Tibial nerve (tissue), 4 donors: ENCODE data around the gene LDHAL6B. TPM values are rescaled to one million over a fixed set of nuclear protein-coding genes. Genes with fewer than 3 reads are reported as not detected.

ENCODE experiments used
- DNase-seq, 2 donors: peaks; one replicate each; pipeline ENCODE4 v3.0.0-alpha.2; 2019; ENCODE audit warnings: low spot score in 2 of 2
- H3K27ac ChIP-seq, 4 donors: fragments of 200-600 bp; sonication (generic) in 3 of 4; one replicate each; pipeline ENCODE4 v1.5.1; 2017 to 2019; ENCODE audit warnings: mild to moderate bottlenecking in 1 of 4
- H3K27me3 ChIP-seq, 2 donors: fragments of 200-600 bp; sonication (generic) in 1 of 2; one replicate each; pipeline versions ENCODE4 v1.5.1 to v1.6.0; 2017 to 2019
- H3K36me3 ChIP-seq, 3 donors: fragments of 200-600 bp; sonication (generic); one replicate each; pipeline ENCODE4 v1.5.1; 2018 to 2019
- H3K4me1 ChIP-seq, 4 donors: fragments of 200-600 bp; sonication (generic) in 3 of 4; one replicate each; pipeline ENCODE4 v1.5.1; 2017 to 2019
- H3K4me3 ChIP-seq, 4 donors: fragments of 200-600 bp; sonication (generic) in 3 of 4; one replicate each; pipeline ENCODE4 v1.5.1; 2017 to 2019; ENCODE audit warnings: mild to moderate bottlenecking in 1 of 4, moderate library complexity in 1 of 4
- H3K9me3 ChIP-seq, 4 donors: fragments of 200-600 bp; sonication (generic) in 3 of 4; one replicate each; pipeline ENCODE4 v1.5.1; 2017 to 2019
- CTCF ChIP-seq, 5 experiments: fragments of 200-600 bp in 3 of 5; fragments of 450-650 bp in 2 of 5; sonication (generic) in 3 of 5; IDR thresholded peaks; one replicate each; pipeline ENCODE4 v1.5.1; 2016 to 2019; ENCODE audit warnings: antibody characterized with exemption in 5 of 5, mild to moderate bottlenecking in 3 of 5, moderate library complexity in 2 of 5
- EP300 ChIP-seq, 2 donors: sonication (generic); formaldehyde crosslinking; IDR thresholded peaks; one replicate each; pipeline ENCODE4 v1.6.1; 2017; ENCODE audit warnings: antibody characterized with exemption in 2 of 2, mild to moderate bottlenecking in 1 of 2
- POLR2A ChIP-seq, 2 donors: fragments of 450-650 bp; IDR thresholded peaks; one replicate each; pipeline ENCODE4 v1.6.1; 2017; ENCODE audit warnings: antibody characterized with exemption in 2 of 2, mild to moderate bottlenecking in 2 of 2, moderate library complexity in 2 of 2
- WGBS, 2 donors: methylation state at CpG; one replicate each; pipeline ENCODE4 v1.1.5; 2018; 5-methylcytosine and 5-hydroxymethylcytosine counted together
- total RNA-seq, 4 donors: library from RNA; depleted of rRNA; stranded (reverse); fragments of >200 nt; gene quantifications; one replicate each; pipeline ENCODE4 v1.1.0, GENCODE V29; 2016

The LDHAL6B gene
- total RNA-seq, 4 donors from 2014 or later, result not detected

DNA sequence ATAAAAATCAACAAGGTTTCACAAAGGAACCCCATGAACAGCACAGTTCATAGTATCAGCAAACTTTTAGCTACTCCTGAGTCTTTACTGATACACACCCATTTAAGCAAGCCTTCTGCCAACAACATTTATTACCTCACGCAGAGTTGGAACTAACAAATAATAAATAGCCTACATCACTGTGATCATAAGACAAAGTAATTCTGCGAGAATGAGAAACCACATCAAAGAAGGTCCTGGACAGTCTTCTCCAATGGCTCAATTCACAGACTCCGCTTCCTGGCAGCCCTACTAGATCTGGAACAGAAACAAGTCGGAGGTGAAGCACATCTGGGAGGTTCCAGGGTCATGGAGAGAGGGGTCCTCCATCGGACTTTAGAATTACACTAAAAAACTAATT lies 37.0 kb downstream of the LDHAL6B start:
- no peak overlapping the region for H3K27ac ChIP-seq
- H3K9me3 ChIP-seq, result no peaks in the 10 kb centered on the region
- WGBS, 2 donors, result 82 to 84% methylated on average over 5 of the region's 5 CpGs
- H3K4me3 ChIP-seq, result no peak overlapping the region
- H3K27me3 ChIP-seq, result no peaks in the 10 kb centered on the region
- DNase-seq, result no peak
- H3K4me1 ChIP-seq, result peaks cover 0 to 17% (median 2%) of the 10 kb centered on the region in 4 donors
- TF ChIP-seq EP300 (IDR thresholded peaks at IDR 0.05) (no peak), CTCF (IDR thresholded peaks at IDR 0.05) (no peak), POLR2A (IDR thresholded peaks at IDR 0.05) (no peak)
- H3K36me3 ChIP-seq, result peaks cover 0 to 12% (median 7%) of the 10 kb centered on the region in 3 donors

DNA sequence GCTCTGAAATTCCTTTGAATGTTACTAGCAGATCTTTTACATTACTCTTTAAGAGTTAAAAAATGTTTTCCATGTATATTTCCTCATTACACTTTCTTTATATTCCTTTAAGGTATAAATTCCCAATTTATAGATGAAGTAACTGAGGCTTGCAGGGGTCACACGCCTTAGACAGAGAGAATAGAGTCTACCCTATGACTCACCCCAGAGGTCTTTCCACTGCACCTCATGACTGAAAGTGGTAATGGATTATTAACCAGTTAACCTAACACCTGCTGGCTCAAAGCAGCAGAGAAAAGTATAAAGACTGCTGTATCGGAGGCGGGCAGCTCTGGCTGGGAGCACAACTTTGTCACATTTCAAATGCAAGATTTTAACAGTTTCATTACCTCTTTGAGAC lies 37.7 kb downstream of the LDHAL6B start:
- no peak for TF ChIP-seq EP300 (IDR thresholded peaks at IDR 0.05)
- TF ChIP-seq POLR2A (IDR thresholded peaks at IDR 0.05), result no peak
- TF ChIP-seq CTCF (IDR thresholded peaks at IDR 0.05), result no peak
- Histone ChIP-seq H3K36me3 (peaks cover 0 to 12% (median 7%) of the 10 kb centered on the region in 3 donors), H3K27ac (no peak overlapping the region), H3K4me3 (no peak overlapping the region), H3K9me3 (no peaks in the 10 kb centered on the region), H3K27me3 (no peaks in the 10 kb centered on the region), H3K4me1 (peaks cover 0 to 16% (median 2%) of the 10 kb centered on the region in 4 donors)
- DNase-seq, result no peak
- 78% methylated on average over 3 of the region's 3 CpGs for WGBS, 2 donors

- DNase-seq, result no peak
- TF ChIP-seq POLR2A (IDR thresholded peaks at IDR 0.05), result no peak
- TF ChIP-seq CTCF (IDR thresholded peaks at IDR 0.05), result no peak
- TF ChIP-seq EP300 (IDR thresholded peaks at IDR 0.05), result no peak
- Histone ChIP-seq H3K9me3 (no peaks in the 10 kb centered on the region), H3K4me1 (peaks cover 0 to 8% (median 3%) of the 10 kb centered on the region in 4 donors), H3K27ac (no peak overlapping the region), H3K27me3 (no peaks in the 10 kb centered on the region), H3K36me3 (peaks cover 0 to 18% (median 7%) of the 10 kb centered on the region in 3 donors), H3K4me3 (no peak overlapping the region)
- 62 to 69% methylated on average over 2 of the region's 2 CpGs for WGBS, 2 donors
These were observed 38.9 kb downstream of the LDHAL6B start for GRCh38 chr15:59245559-59245958.

GRCh38 chr15:59247364-59247763 lies 40.7 kb downstream of the LDHAL6B start:
- Histone ChIP-seq H3K27ac (peak overlapping the region in 2 of 4 donors; percentile 13 to 47), H3K4me1 (peaks cover 0 to 8% (median 7%) of the 10 kb centered on the region in 4 donors), H3K4me3 (no peak overlapping the region), H3K27me3 (no peaks in the 10 kb centered on the region), H3K36me3 (peaks cover 0 to 16% (median 7%) of the 10 kb centered on the region in 3 donors), H3K9me3 (no peaks in the 10 kb centered on the region)
- DNase-seq, result peak in 1 of 2 donors; percentile 72
- WGBS, 2 donors, result 15 to 29% methylated on average over 2 of the region's 2 CpGs
- TF ChIP-seq POLR2A (IDR thresholded peaks at IDR 0.05) (no peak), CTCF (IDR thresholded peaks at IDR 0.05) (peak; percentile 37 to 62 (median 48)), EP300 (IDR thresholded peaks at IDR 0.05) (no peak)

DNA sequence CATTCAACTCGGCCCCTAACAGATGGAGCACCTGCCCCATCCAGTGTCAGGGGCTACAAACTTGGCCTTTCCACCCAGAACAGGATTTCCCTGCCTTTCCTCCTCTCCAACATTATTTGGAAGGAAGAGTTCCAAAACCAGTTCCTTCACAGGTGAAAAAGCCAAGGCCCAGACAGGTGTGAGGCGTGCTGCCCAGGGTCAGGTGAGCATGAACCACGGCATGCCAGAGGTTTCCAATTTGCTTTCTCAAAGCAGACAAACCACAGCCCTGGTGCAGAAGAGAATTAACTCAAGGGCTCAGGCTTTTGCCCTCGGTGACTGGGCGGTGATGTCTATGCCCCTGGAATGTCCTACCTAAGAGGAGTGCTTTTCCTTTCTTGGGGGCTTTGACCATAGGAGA lies 43.2 kb downstream of the LDHAL6B start:
- H3K4me1 ChIP-seq, result peaks cover 0 to 8% (median 7%) of the 10 kb centered on the region in 4 donors
- no peak for TF ChIP-seq CTCF (IDR thresholded peaks at IDR 0.05)
- TF ChIP-seq POLR2A (IDR thresholded peaks at IDR 0.05), result no peak
- H3K36me3 ChIP-seq, result peaks cover 0 to 22% (median 7%) of the 10 kb centered on the region in 3 donors
- WGBS, 2 donors, result 89 to 95% methylated on average over 5 of the region's 5 CpGs
- peak overlapping the region in 1 of 4 donors; percentile 27 for H3K27ac ChIP-seq
- no peaks in the 10 kb centered on the region for H3K9me3 ChIP-seq
- no peak for DNase-seq
- no peaks in the 10 kb centered on the region for H3K27me3 ChIP-seq
- no peak overlapping the region for H3K4me3 ChIP-seq
